HG03066 (cell line): ENCODE measurements around the gene CTNNBIP1.

Experiments
- ATAC-seq: cut with Tn5 transposase; IDR thresholded peaks from one replicate; pipeline ENCODE4 v1.9.1; 2021; ENCODE audit warnings: low read depth; ENCODE audit not compliant: unreplicated experiment

Gene CTNNBIP1

GRCh38 chr1:9905010-9905409, 5.1 kb downstream of the CTNNBIP1 start:
- ATAC-seq: no peak

GRCh38 chr1:9904596-9904995, 5.5 kb downstream of the CTNNBIP1 start:
- ATAC-seq: no peak

- no peak for ATAC-seq
Measured at GRCh38 chr1:9903801-9904527, 6.1 kb downstream of the CTNNBIP1 start.

GRCh38 chr1:9902060-9902452, 8.0 kb downstream of the CTNNBIP1 start:
- no peak for ATAC-seq

GRCh38 chr1:9901148-9902059, 8.7 kb downstream of the CTNNBIP1 start:
- no peak for ATAC-seq

GRCh38 chr1:9900142-9901043, 9.7 kb downstream of the CTNNBIP1 start:
- no peak for ATAC-seq

GRCh38 chr1:9894115-9894514, 16.0 kb downstream of the CTNNBIP1 start:
- no peak for ATAC-seq

- no peak for ATAC-seq
Measured at GRCh38 chr1:9892563-9893528, 17.2 kb downstream of the CTNNBIP1 start.

GRCh38 chr1:9891207-9891606, 18.9 kb downstream of the CTNNBIP1 start:
- no peak for ATAC-seq

GRCh38 chr1:9890224-9890731, 19.8 kb downstream of the CTNNBIP1 start:
- no peak for ATAC-seq

GRCh38 chr1:9889411-9889810, 20.7 kb downstream of the CTNNBIP1 start:
- no peak for ATAC-seq

GRCh38 chr1:9888886-9889285, 21.2 kb downstream of the CTNNBIP1 start:
- ATAC-seq: no peak

- ATAC-seq: no peak
Measured at GRCh38 chr1:9887070-9887469, 23.0 kb downstream of the CTNNBIP1 start.

- no peak for ATAC-seq
Measured at GRCh38 chr1:9886092-9886742, 23.9 kb downstream of the CTNNBIP1 start.

- no peak for ATAC-seq
Measured at GRCh38 chr1:9884805-9885204, 25.3 kb downstream of the CTNNBIP1 start.

- ATAC-seq: no peak
Measured at GRCh38 chr1:9883585-9884449, 26.3 kb downstream of the CTNNBIP1 start.

- ATAC-seq: no peak
Measured at GRCh38 chr1:9882945-9883303, 27.1 kb downstream of the CTNNBIP1 start.

- ATAC-seq: no peak
Measured at GRCh38 chr1:9882296-9882944, 27.6 kb downstream of the CTNNBIP1 start.
